Activated T-cell treated with anti-CD3 and anti-CD28 coated beads, Interleukin-2, amount 50 U/mL, for 4 hours (primary cell): ENCODE data around the gene ALDH4A1. TPM values are rescaled to one million over a fixed set of nuclear protein-coding genes. Genes with fewer than 3 reads are reported as not detected.
A peak's percentile ranks its signal among the peaks of the same experiment; 100 is the strongest.

Experiments used
- ATAC-seq, 2 donors: fragments of 200-7000 bp; cut with Tn5 transposase; one replicate each; pipeline ENCODE4 v1.10.0; 2021
- DNase-seq: peaks from one replicate; pipeline ENCODE4 v3.0.0-alpha.2; 2020
- H3K27me3 Mint-ChIP-seq: one replicate; pipeline ENCODE4 v1.8.0; 2021; ENCODE audit warnings: low read depth, mixed read lengths
- H3K36me3 Mint-ChIP-seq: one replicate; pipeline ENCODE4 v1.8.0; 2022; ENCODE audit warnings: mixed read lengths; ENCODE audit not compliant: insufficient read depth
- H3K4me1 Mint-ChIP-seq: one replicate; pipeline ENCODE4 v1.8.0; 2021; ENCODE audit warnings: low read depth, mixed read lengths
- H3K4me3 Mint-ChIP-seq: one replicate; pipeline ENCODE4 v1.8.0; 2021; ENCODE audit warnings: mild to moderate bottlenecking, moderate library complexity, mixed read lengths
- H3K9me3 Mint-ChIP-seq: one replicate; pipeline ENCODE4 v1.8.0; 2021; ENCODE audit warnings: mixed read lengths
- total RNA-seq, 3 donors: library from RNA; stranded (reverse); gene quantifications; one replicate each; pipeline ENCODE4 v1.2.1, GENCODE V29; 2021

Gene ALDH4A1
- total RNA-seq, 3 donors from 2014 or later = 4.2 to 4.6 (median 4.4) TPM

GRCh38 chr1:18943914-18944572 lies 41.7 kb upstream of the ALDH4A1 start:
- H3K4me3 Mint-ChIP-seq = no peak overlapping the region
- ATAC-seq = no peak

GRCh38 chr1:18943162-18943561 lies 40.8 kb upstream of the ALDH4A1 start:
- Mint-ChIP-seq H3K4me3 (no peak overlapping the region), H3K4me1 (peaks cover 84% of the 10 kb centered on the region), H3K27me3 (no peaks in the 10 kb centered on the region), H3K9me3 (no peaks in the 10 kb centered on the region), H3K36me3 (peaks cover 7% of the 10 kb centered on the region)
- ATAC-seq = no peak
- no peak for DNase-seq

More at GRCh38 chr1:18943914-18944572, 41.7 kb upstream of the ALDH4A1 start:
- no peak for DNase-seq
- H3K9me3 Mint-ChIP-seq = no peaks in the 10 kb centered on the region
- H3K36me3 Mint-ChIP-seq = peaks cover 7% of the 10 kb centered on the region
- H3K27me3 Mint-ChIP-seq = no peaks in the 10 kb centered on the region
- H3K4me1 Mint-ChIP-seq = peaks cover 89% of the 10 kb centered on the region

DNA sequence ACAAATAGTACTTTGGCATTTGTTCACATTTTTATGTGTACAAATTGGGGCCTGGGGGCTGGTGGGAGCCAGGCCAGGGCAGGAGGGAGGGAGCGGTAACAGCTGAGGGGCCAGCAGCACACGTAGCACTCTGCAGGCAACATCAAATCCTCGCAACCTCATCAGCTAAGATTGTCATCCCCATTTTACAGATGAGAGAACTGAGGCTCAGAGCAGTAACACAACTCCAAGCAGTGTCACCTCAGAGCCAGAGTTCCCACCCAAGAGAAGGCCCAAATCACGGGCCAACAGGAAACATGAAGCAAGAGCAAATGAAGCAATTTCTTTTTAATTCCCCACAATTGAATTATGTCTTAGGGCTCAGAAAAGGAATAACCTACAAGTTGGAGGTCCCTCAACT lies 40.0 kb upstream of the ALDH4A1 start:
- H3K9me3 Mint-ChIP-seq = no peaks in the 10 kb centered on the region
- H3K36me3 Mint-ChIP-seq = peaks cover 7% of the 10 kb centered on the region
- peaks cover 84% of the 10 kb centered on the region for H3K4me1 Mint-ChIP-seq
- no peak for ATAC-seq
- H3K27me3 Mint-ChIP-seq = no peaks in the 10 kb centered on the region
- no peak overlapping the region for H3K4me3 Mint-ChIP-seq
- DNase-seq = no peak

DNA sequence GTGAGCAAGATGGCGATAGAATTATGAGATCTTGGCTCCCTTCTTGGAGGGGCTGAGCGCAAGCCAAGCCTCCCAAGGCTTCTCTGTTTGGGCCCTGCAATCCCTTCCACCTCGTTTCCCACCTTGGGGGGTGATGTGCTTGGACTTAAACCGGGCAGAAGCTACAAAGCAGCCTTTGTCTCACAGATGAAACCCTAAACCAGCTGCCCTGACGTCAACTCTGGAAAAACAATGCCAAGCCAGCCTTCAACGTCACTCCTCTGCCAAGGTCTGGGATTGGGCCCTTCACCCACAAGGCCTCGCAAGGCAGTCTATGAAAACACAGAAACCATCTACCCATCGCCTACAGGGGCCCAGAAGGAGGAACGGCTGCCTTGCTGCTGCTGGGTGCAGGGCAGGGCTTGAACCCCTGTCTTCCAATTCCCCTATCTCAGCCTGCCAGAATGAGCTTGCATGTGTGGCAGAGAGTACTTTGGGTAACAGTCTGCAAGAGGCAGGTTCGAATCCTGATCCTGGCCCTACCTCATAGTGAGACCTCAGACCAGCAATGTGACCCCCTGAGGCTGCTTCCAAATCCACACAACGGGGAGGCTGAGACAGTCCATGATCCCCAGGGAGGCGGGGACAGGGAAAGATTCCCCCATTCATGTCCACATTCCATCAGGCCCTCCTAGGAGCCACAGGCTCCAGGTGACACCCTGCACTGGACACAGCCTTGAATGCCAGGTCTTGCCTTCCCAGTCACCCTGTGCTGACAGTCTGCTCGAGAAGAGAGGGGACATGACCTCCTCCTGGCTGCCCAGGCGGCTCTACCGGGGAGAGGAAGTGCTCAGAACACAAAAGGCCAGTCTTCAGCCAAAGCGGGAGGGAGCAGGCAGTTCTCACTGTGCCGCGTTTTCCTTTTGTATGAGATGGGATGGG lies 39.1 kb upstream of the ALDH4A1 start:
- no peak overlapping the region for H3K4me3 Mint-ChIP-seq
- H3K4me1 Mint-ChIP-seq = peaks cover 83% of the 10 kb centered on the region
- H3K27me3 Mint-ChIP-seq = no peaks in the 10 kb centered on the region
- H3K9me3 Mint-ChIP-seq = no peaks in the 10 kb centered on the region
- peaks cover 7% of the 10 kb centered on the region for H3K36me3 Mint-ChIP-seq
- ATAC-seq = no peak
- no peak for DNase-seq

DNA sequence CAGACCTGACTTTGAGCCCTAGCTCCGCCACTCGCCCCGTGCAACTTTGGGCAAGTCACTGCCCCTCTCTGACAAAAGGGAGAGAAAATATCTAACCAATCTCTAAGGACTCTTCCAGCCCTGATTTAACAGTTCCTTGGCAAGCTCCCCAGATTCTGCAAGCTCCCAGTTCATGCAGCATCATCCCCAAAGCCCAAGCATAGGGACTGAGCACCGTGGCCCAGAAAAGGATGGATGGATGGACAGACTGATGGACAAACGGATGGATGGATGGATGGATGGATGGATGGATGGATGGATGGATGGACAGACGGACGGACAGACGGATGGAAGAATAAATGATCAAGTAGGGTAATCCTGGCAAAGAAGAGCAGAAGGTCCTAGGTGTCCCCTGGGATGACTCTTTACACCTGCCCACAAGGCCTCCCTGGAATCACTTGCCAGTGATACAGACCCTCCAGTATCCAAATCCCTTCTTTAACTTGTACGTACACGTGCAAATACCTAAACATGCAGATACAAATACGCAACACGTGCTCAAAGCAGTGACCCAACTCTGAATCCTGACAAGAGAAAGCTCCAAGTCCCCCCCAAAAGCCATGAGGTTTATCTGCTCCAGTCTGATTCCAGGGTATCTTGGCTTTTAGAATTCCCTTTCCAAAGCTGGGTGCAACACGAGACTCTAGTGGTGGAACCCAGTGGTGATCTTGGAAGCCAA lies 38.1 kb upstream of the ALDH4A1 start:
- Mint-ChIP-seq H3K4me1 (peaks cover 85% of the 10 kb centered on the region), H3K27me3 (no peaks in the 10 kb centered on the region), H3K36me3 (peaks cover 7% of the 10 kb centered on the region), H3K4me3 (no peak overlapping the region), H3K9me3 (no peaks in the 10 kb centered on the region)
- DNase-seq (no peak), ATAC-seq (no peak)

GRCh38 chr1:18939398-18940302 lies 37.3 kb upstream of the ALDH4A1 start:
- ATAC-seq (no peak), DNase-seq (no peak)
- Mint-ChIP-seq H3K36me3 (peaks cover 7% of the 10 kb centered on the region), H3K27me3 (no peaks in the 10 kb centered on the region), H3K9me3 (no peaks in the 10 kb centered on the region), H3K4me1 (peaks cover 85% of the 10 kb centered on the region), H3K4me3 (no peak overlapping the region)

DNA sequence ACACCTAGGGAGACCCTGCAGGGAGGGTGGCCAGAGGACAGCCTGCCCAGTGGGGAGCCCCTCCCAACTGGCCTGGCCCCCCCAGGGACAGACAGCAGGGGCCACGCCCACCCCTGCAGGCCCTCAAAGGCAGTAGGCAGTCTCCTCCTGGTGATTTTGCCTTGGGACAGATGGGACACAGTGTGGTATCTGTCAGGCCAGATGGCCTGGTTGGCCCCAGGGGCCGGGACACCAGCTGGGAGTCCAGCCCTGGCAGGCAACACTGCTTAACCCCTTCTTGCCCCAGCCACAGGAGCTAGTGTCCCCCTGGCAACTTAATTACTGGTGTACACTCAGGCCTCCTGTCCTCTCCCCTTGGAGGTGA lies 36.3 kb upstream of the ALDH4A1 start:
- no peaks in the 10 kb centered on the region for H3K27me3 Mint-ChIP-seq
- H3K9me3 Mint-ChIP-seq = no peaks in the 10 kb centered on the region
- ATAC-seq (no peak), DNase-seq (no peak)
- H3K36me3 Mint-ChIP-seq = peaks cover 4% of the 10 kb centered on the region
- H3K4me3 Mint-ChIP-seq = no peak overlapping the region
- H3K4me1 Mint-ChIP-seq = peaks cover 82% of the 10 kb centered on the region

- ATAC-seq (no peak), DNase-seq (no peak)
- Mint-ChIP-seq H3K4me3 (no peak overlapping the region), H3K9me3 (no peaks in the 10 kb centered on the region), H3K4me1 (peaks cover 80% of the 10 kb centered on the region), H3K27me3 (no peaks in the 10 kb centered on the region), H3K36me3 (peaks cover 2% of the 10 kb centered on the region)
These were observed 35.8 kb upstream of the ALDH4A1 start for GRCh38 chr1:18938008-18938706.

GRCh38 chr1:18937539-18937938 lies 35.2 kb upstream of the ALDH4A1 start:
- ATAC-seq (peak; percentile 41 to 46), DNase-seq (no peak)
- H3K9me3 Mint-ChIP-seq = no peaks in the 10 kb centered on the region
- H3K4me3 Mint-ChIP-seq = no peak overlapping the region
- H3K4me1 Mint-ChIP-seq = peaks cover 86% of the 10 kb centered on the region
- peaks cover 2% of the 10 kb centered on the region for H3K36me3 Mint-ChIP-seq
- no peaks in the 10 kb centered on the region for H3K27me3 Mint-ChIP-seq

- Mint-ChIP-seq H3K27me3 (no peaks in the 10 kb centered on the region), H3K36me3 (no peaks in the 10 kb centered on the region), H3K4me3 (no peak overlapping the region), H3K4me1 (peaks cover 87% of the 10 kb centered on the region), H3K9me3 (no peaks in the 10 kb centered on the region)
- no peak for ATAC-seq
- DNase-seq = no peak
These were observed 34.6 kb upstream of the ALDH4A1 start for GRCh38 chr1:18936814-18937481.

DNA sequence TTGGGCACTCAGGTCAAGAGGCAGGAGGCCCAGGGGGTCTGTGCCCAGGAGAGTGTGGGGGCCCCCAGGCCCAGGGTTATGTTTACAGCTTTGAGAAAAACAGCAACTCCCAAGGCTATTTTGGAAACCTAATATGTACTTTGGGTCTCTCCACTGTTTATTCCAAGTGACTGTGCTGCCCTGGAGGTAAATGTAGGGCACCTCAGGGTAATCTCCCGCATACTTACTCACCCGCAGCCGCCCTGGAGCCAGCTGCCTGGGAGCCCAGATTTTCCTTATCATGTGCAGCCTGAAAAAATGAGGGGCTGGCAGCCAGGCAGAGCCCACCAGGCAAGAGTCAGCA lies 34.1 kb upstream of the ALDH4A1 start:
- peaks cover 87% of the 10 kb centered on the region for H3K4me1 Mint-ChIP-seq
- H3K9me3 Mint-ChIP-seq = no peaks in the 10 kb centered on the region
- H3K4me3 Mint-ChIP-seq = no peak overlapping the region
- no peaks in the 10 kb centered on the region for H3K27me3 Mint-ChIP-seq
- ATAC-seq (no peak), DNase-seq (no peak)
- H3K36me3 Mint-ChIP-seq = no peaks in the 10 kb centered on the region

DNA sequence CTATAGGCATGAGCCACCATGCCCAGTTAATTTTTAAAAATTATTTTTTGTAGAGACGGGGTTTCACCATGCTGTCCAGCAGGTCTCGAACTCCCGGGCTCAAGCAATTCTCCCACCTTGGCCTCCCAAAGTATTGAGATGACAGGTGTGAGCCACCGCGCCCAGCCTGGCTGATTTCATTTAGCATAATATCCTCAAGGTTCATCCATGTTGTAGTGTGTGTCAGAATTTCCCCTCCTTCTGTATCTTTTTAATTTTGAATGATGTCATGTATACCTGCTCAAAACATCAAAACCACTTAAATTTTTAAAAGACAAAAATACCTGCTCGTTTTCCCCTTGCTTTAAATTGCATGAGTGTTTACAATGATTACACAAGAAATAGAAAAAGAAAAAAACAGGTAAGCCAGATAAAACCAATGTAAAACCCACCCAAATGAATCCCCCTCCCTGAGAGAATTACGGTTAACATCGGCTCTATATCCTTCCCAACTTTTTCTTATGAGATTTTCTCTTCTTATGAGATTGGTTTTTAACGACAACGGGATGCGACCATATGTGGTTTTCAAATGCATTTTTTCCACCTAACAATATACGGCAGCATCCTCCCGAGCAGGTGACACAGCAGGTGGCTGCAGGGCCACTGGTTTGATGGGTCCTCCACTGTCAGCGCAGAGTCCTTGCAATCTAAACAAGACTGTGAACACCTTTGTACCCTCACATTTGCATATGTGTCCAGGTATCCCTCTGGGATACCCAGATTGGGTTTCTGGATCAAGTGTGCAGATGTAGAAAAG lies 32.0 kb upstream of the ALDH4A1 start:
- peaks cover 87% of the 10 kb centered on the region for H3K4me1 Mint-ChIP-seq
- no peak overlapping the region for H3K4me3 Mint-ChIP-seq
- H3K36me3 Mint-ChIP-seq = no peaks in the 10 kb centered on the region
- DNase-seq = no peak
- H3K27me3 Mint-ChIP-seq = no peaks in the 10 kb centered on the region
- ATAC-seq = peak in 1 of 2 donors; percentile 29
- H3K9me3 Mint-ChIP-seq = no peaks in the 10 kb centered on the region
